Activated CD4-positive, alpha-beta memory T cell treated with anti-CD3 and anti-CD28 coated beads for 36 hours (primary cell): ENCODE measurements around the gene GSC2. TPM values are rescaled to one million over a fixed set of nuclear protein-coding genes. Genes with fewer than 3 reads are reported as not detected.
A peak's percentile ranks its signal among the peaks of the same experiment; 100 is the strongest.

Experiments
- CTCF ChIA-PET: fragments of 350-600 bp; sonication (Branson Sonifier 250); formaldehyde crosslinking; loops from one replicate; lab custom pipeline; 2021; ENCODE audit warnings: antibody characterized with exemption, inconsistent platforms; lab: Charles Lee
- POLR2A ChIA-PET: fragments of 350-600 bp; sonication (Branson Sonifier 250); formaldehyde crosslinking; loops from one replicate; lab custom pipeline; 2021; ENCODE audit warnings: antibody characterized with exemption; lab: Charles Lee
- DNase-seq: peaks from one replicate; pipeline ENCODE4 v3.0.0-alpha.2; 2020
- H3K27ac Mint-ChIP-seq: one replicate; pipeline ENCODE4 v1.8.0; 2021; ENCODE audit warnings: mixed read lengths
- H3K27me3 Mint-ChIP-seq: one replicate; pipeline ENCODE4 v1.8.0; 2021; ENCODE audit warnings: mixed read lengths
- H3K36me3 Mint-ChIP-seq: one replicate; pipeline ENCODE4 v1.8.0; 2021; ENCODE audit warnings: mixed read lengths
- H3K4me1 Mint-ChIP-seq: one replicate; pipeline ENCODE4 v1.8.0; 2021; ENCODE audit warnings: low read depth, mixed read lengths
- H3K4me3 Mint-ChIP-seq: one replicate; pipeline ENCODE4 v1.8.0; 2021; ENCODE audit warnings: mild to moderate bottlenecking, mixed read lengths
- H3K9me3 Mint-ChIP-seq: one replicate; pipeline ENCODE4 v1.8.0; 2021; ENCODE audit warnings: mixed read lengths
- intact Hi-C: fragments of 100-400 bp; cut with micrococcal nuclease; formaldehyde crosslinking; loops from one replicate; pipeline ENCODE4 v1.15.1; 2023
- total RNA-seq, 2 experiments: library from RNA; stranded (reverse); gene quantifications; one replicate each; pipeline ENCODE4 v1.2.3, GENCODE V29; 2021

GSC2 gene
- total RNA-seq, 2 experiments from 2014 or later = not detected

GRCh38 chr22:19126309-19127273 is 23.5 kb downstream of the GSC2 start:
- DNase-seq = no peak
- Mint-ChIP-seq H3K4me3 (no peak overlapping the region), H3K9me3 (no peaks in the 10 kb centered on the region), H3K36me3 (no peaks in the 10 kb centered on the region), H3K27ac (no peak overlapping the region), H3K4me1 (peaks cover 5% of the 10 kb centered on the region), H3K27me3 (no peaks in the 10 kb centered on the region)
- intact Hi-C loops = no loop called here
- ChIA-PET CTCF (interaction anchor here (1.3 kb wide), 1 partner anchor 18 kb away, joined by 4 read pairs; the partner anchor contains the start of gene ESS2), POLR2A (no interaction called here)

- intact Hi-C loops = no loop called here
- H3K4me3 Mint-ChIP-seq = no peak overlapping the region
- ChIA-PET POLR2A (no interaction called here), CTCF (interaction anchor here (1.2 kb wide), 1 partner anchor 19 kb away, joined by 4 read pairs; the partner anchor contains the start of gene ESS2)
- peaks cover 2% of the 10 kb centered on the region for H3K36me3 Mint-ChIP-seq
- no peak overlapping the region for H3K27ac Mint-ChIP-seq
- no peaks in the 10 kb centered on the region for H3K9me3 Mint-ChIP-seq
- H3K27me3 Mint-ChIP-seq = no peaks in the 10 kb centered on the region
- peaks cover 13% of the 10 kb centered on the region for H3K4me1 Mint-ChIP-seq
- no peak for DNase-seq
These were observed 24.4 kb downstream of the GSC2 start for GRCh38 chr22:19125474-19126308.

- Mint-ChIP-seq H3K27me3 (no peaks in the 10 kb centered on the region), H3K9me3 (no peaks in the 10 kb centered on the region), H3K4me3 (no peak overlapping the region), H3K27ac (no peak overlapping the region), H3K36me3 (peaks cover 2% of the 10 kb centered on the region), H3K4me1 (peaks cover 20% of the 10 kb centered on the region)
- intact Hi-C loops = no loop called here
- no peak for DNase-seq
- CTCF ChIA-PET = interaction anchor here (1.2 kb wide), 1 partner anchor 19 kb away, joined by 4 read pairs; the partner anchor contains the start of gene ESS2
- POLR2A ChIA-PET = no interaction called here
These were observed 25.1 kb downstream of the GSC2 start for GRCh38 chr22:19125011-19125410.

GRCh38 chr22:19124377-19124776 is 25.7 kb downstream of the GSC2 start:
- intact Hi-C loops = no loop called here
- Mint-ChIP-seq H3K27ac (no peak overlapping the region), H3K36me3 (peaks cover 2% of the 10 kb centered on the region), H3K9me3 (no peaks in the 10 kb centered on the region), H3K4me1 (peaks cover 24% of the 10 kb centered on the region), H3K27me3 (no peaks in the 10 kb centered on the region), H3K4me3 (no peak overlapping the region)
- CTCF ChIA-PET = no interaction called here
- no peak for DNase-seq
- POLR2A ChIA-PET = no interaction called here

- intact Hi-C loops = loop anchor here (2.0 kb wide), 1 partner anchor 55 kb away; the partner anchor contains the start of gene SLC25A1
- no peak overlapping the region for H3K27ac Mint-ChIP-seq
These were observed 26.2 kb downstream of the GSC2 start for GRCh38 chr22:19123936-19124335.

GRCh38 chr22:19122752-19123492 is 27.2 kb downstream of the GSC2 start:
- POLR2A ChIA-PET = interaction anchor here (0.9 to 1.5 kb wide), 3 partner anchors 12 to 22 kb away, joined by 4 to 5 read pairs (median 4); partner anchors contain the start of gene ESS2
- Mint-ChIP-seq H3K27me3 (no peaks in the 10 kb centered on the region), H3K36me3 (peaks cover 2% of the 10 kb centered on the region), H3K27ac (no peak overlapping the region), H3K9me3 (no peaks in the 10 kb centered on the region), H3K4me1 (peaks cover 39% of the 10 kb centered on the region), H3K4me3 (peak overlapping the region; percentile 71)
- no peak for DNase-seq
- intact Hi-C loops = loop anchor here (1.0 to 2.0 kb wide), 4 partner anchors 14 to 309 kb away; partner anchors contain the start of genes ESS2, MRPL40 and SLC25A1
- CTCF ChIA-PET = interaction anchor here (1.1 to 1.6 kb wide), 2 partner anchors 12 to 22 kb away, joined by 3 to 9 read pairs; partner anchors contain the start of gene ESS2

More at GRCh38 chr22:19123936-19124335, 26.2 kb downstream of the GSC2 start:
- Mint-ChIP-seq H3K9me3 (no peaks in the 10 kb centered on the region), H3K4me1 (peaks cover 28% of the 10 kb centered on the region), H3K36me3 (peaks cover 2% of the 10 kb centered on the region), H3K27me3 (no peaks in the 10 kb centered on the region), H3K4me3 (no peak overlapping the region)
- POLR2A ChIA-PET = no interaction called here
- CTCF ChIA-PET = no interaction called here
- no peak for DNase-seq

GRCh38 chr22:19122143-19122751 is 27.8 kb downstream of the GSC2 start, which contains the start of gene DGCR2:
TSS of gene DGCR2 (minus strand) at chr22:19122412. CDS start at chr22:19122206, 206 bp downstream.
- Mint-ChIP-seq H3K27ac (peak within 1 kb of the TSS; percentile 58), H3K9me3 (no peaks in the 10 kb centered on the region), H3K4me1 (peaks cover 45% of the 10 kb centered on the region), H3K27me3 (no peaks in the 10 kb centered on the region), H3K4me3 (peak within 1 kb of the TSS; percentile 88), H3K36me3 (peaks cover 2% of the 10 kb centered on the region)
- ChIA-PET CTCF (interaction anchor here (1.1 to 1.6 kb wide), 2 partner anchors 12 to 22 kb away, joined by 3 to 9 read pairs; partner anchors contain the start of gene ESS2), POLR2A (interaction anchor here (0.9 to 1.5 kb wide), 3 partner anchors 11 to 22 kb away, joined by 4 to 5 read pairs (median 4); partner anchors contain the start of gene ESS2)
- intact Hi-C loops = loop anchor here (1.0 to 2.0 kb wide), 4 partner anchors 13 to 310 kb away; partner anchors contain the start of genes ESS2, MRPL40 and SLC25A1
- DNase-seq = peak; percentile 98

- DNase-seq = peak; percentile 38
- Mint-ChIP-seq H3K4me1 (peaks cover 51% of the 10 kb centered on the region), H3K4me3 (peak overlapping the region; percentile 88), H3K9me3 (no peaks in the 10 kb centered on the region), H3K27ac (peak overlapping the region; percentile 58), H3K27me3 (no peaks in the 10 kb centered on the region), H3K36me3 (peaks cover 2% of the 10 kb centered on the region)
- ChIA-PET POLR2A (interaction anchor here (0.7 to 1.5 kb wide), 4 partner anchors 10 to 23 kb away, joined by 3 to 5 read pairs (median 4); partner anchors contain the start of gene ESS2), CTCF (interaction anchor here (1.1 to 1.6 kb wide), 2 partner anchors 11 to 23 kb away, joined by 3 to 9 read pairs; partner anchors contain the start of gene ESS2)
- intact Hi-C loops = loop anchor here (1.0 to 2.0 kb wide), 5 partner anchors 8 to 311 kb away; partner anchors contain the start of genes ESS2, MRPL40 and SLC25A1
These were observed 28.4 kb downstream of the GSC2 start for GRCh38 chr22:19121631-19122142.

- H3K27ac Mint-ChIP-seq = peak overlapping the region; percentile 58
- H3K36me3 Mint-ChIP-seq = peaks cover 2% of the 10 kb centered on the region
- no peaks in the 10 kb centered on the region for H3K9me3 Mint-ChIP-seq
- H3K27me3 Mint-ChIP-seq = no peaks in the 10 kb centered on the region
- intact Hi-C loops = loop anchor here (1.0 kb wide), 1 partner anchor 8 kb away; no protein-coding TSS in a partner anchor
- H3K4me1 Mint-ChIP-seq = peaks cover 57% of the 10 kb centered on the region
- ChIA-PET POLR2A (interaction anchor here (0.7 to 1.5 kb wide), 3 partner anchors 10 to 13 kb away, joined by 3 to 5 read pairs (median 4); no protein-coding TSS in a partner anchor), CTCF (interaction anchor here (1.5 kb wide), 1 partner anchor 10 kb away, joined by 4 read pairs; no protein-coding TSS in a partner anchor)
- DNase-seq = peak; percentile 59
- peak overlapping the region; percentile 88 for H3K4me3 Mint-ChIP-seq
These were observed 29.1 kb downstream of the GSC2 start for GRCh38 chr22:19120829-19121630.
